Measurements from ENCODE around the gene KCNMA1.

GRCh38 chr10:77518241-77518909 lies 119.2 kb downstream of the KCNMA1 start:
- no peak for TF ChIP-seq CTCF (IDR thresholded peaks at IDR 0.05; ENCODE audit: low read depth, low read length)
- TF ChIP-seq POLR2A (IDR thresholded peaks at IDR 0.05; ENCODE audit: extremely low read depth, insufficient read length), result no peak
- TF ChIP-seq MAX (IDR thresholded peaks at IDR 0.05; ENCODE audit: low read depth, low read length), result no peak
- no peak for TF ChIP-seq MYC (IDR thresholded peaks at IDR 0.05; ENCODE audit: low read depth, low read length)

Data from NB4 (cell line).